Right atrium auricular region (tissue), 2 donors: ENCODE results near the gene ACOXL. TPM values are rescaled to one million over a fixed set of nuclear protein-coding genes. Genes with fewer than 3 reads are reported as not detected.
A peak's percentile ranks its signal among the peaks of the same experiment; 100 is the strongest.
"Not testable (repeated sequence)": the region's sequence is repeated elsewhere in the genome, so short reads cannot be mapped to it uniquely, and the experiment has no call there.

Experiments
- DNase-seq: peaks from one replicate; pipeline ENCODE4 v3.0.0-alpha.2; 2019; ENCODE audit warnings: low spot score
- H3K27ac ChIP-seq, 2 donors: fragments of 200-600 bp; sonication (generic); 1 replicate in 1 of 2; 2 replicates in 1 of 2; pipeline ENCODE4 v1.5.1; 2016 to 2019
- H3K27me3 ChIP-seq, 2 donors: fragments of 200-600 bp; sonication (generic); one replicate each; pipeline versions ENCODE4 v1.5.1 to v1.6.0; 2017 to 2019
- H3K36me3 ChIP-seq: fragments of 200-600 bp; sonication (generic); one replicate; pipeline ENCODE4 v1.5.1; 2016
- H3K4me1 ChIP-seq, 2 donors: fragments of 200-600 bp; sonication (generic); one replicate each; pipeline versions ENCODE4 v1.5.1 to v1.6.0; 2017 to 2019
- H3K4me3 ChIP-seq, 2 donors: fragments of 200-600 bp; sonication (generic); 1 replicate in 1 of 2; 2 replicates in 1 of 2; pipeline ENCODE4 v1.5.1; 2017 to 2019; ENCODE audit warnings: mild to moderate bottlenecking in 1 of 2, moderate library complexity in 1 of 2
- H3K9me3 ChIP-seq, 2 donors: fragments of 200-600 bp; sonication (generic); one replicate each; pipeline ENCODE4 v1.5.1; 2019
- CTCF ChIP-seq, 2 donors: fragments of 200-600 bp; sonication (generic); IDR thresholded peaks; one replicate each; pipeline ENCODE4 v1.5.1; 2019; ENCODE audit warnings: antibody characterized with exemption in 2 of 2
- total RNA-seq, 2 donors: library from RNA; depleted of rRNA; stranded (reverse); fragments of >200 nt; gene quantifications; one replicate each; pipeline ENCODE4 v1.1.0, GENCODE V29; 2016

The ACOXL gene
- total RNA-seq, 2 donors from 2014 or later, result 0.33 to 0.55 TPM

DNA sequence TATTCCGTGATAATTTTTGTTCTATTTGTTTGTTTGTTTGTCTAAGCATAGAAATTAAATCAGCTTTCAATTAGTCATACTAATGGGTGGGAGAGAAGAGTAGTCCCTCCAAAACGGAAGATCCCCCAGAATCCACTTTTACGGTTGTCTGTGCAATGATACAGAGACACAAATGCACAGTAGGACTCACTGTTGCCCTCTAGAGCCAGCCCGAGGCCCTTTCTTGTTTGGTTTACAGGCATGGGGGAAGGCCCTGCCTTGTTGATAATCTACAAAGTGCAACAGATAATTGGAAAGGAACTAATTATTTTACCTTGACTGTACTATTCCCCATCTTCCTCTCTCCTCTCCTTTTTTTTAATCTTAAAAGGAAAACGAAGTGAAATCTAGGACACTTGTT lies 121.1 kb downstream of the ACOXL start:
- H3K4me3 ChIP-seq, result no peak overlapping the region
- DNase-seq, result no peak
- no peaks in the 10 kb centered on the region for H3K9me3 ChIP-seq
- peak in 1 of 2 donors; percentile 49 for TF ChIP-seq CTCF (IDR thresholded peaks at IDR 0.05)
- no peaks in the 10 kb centered on the region for H3K4me1 ChIP-seq
- no peaks in the 10 kb centered on the region for H3K27me3 ChIP-seq
- H3K36me3 ChIP-seq, result no peaks in the 10 kb centered on the region
- no peak overlapping the region for H3K27ac ChIP-seq

DNA sequence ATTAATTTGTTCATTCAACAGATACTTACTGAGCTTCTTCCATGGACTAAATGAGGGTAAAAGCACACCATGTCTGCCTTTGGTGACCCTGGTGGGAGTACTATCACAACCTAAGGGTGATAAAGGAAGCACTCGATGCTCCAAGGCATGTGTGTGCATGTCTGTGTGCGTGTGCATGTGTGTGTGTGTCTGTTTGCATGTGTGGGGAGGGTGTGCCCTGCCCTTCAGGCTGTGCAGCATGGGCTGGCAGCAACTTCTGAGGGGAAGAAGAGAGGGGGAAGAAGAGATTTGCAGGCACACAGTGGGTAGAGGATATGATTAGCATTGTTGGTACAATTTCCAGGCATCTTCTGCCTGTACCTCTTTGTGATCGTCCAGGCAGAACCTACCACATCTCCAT lies 121.6 kb downstream of the ACOXL start:
- no peak for DNase-seq
- no peak overlapping the region for H3K27ac ChIP-seq
- no peaks in the 10 kb centered on the region for H3K9me3 ChIP-seq
- no peaks in the 10 kb centered on the region for H3K27me3 ChIP-seq
- no peaks in the 10 kb centered on the region for H3K36me3 ChIP-seq
- no peak overlapping the region for H3K4me3 ChIP-seq
- no peaks in the 10 kb centered on the region for H3K4me1 ChIP-seq
- no peak for TF ChIP-seq CTCF (IDR thresholded peaks at IDR 0.05)

DNA sequence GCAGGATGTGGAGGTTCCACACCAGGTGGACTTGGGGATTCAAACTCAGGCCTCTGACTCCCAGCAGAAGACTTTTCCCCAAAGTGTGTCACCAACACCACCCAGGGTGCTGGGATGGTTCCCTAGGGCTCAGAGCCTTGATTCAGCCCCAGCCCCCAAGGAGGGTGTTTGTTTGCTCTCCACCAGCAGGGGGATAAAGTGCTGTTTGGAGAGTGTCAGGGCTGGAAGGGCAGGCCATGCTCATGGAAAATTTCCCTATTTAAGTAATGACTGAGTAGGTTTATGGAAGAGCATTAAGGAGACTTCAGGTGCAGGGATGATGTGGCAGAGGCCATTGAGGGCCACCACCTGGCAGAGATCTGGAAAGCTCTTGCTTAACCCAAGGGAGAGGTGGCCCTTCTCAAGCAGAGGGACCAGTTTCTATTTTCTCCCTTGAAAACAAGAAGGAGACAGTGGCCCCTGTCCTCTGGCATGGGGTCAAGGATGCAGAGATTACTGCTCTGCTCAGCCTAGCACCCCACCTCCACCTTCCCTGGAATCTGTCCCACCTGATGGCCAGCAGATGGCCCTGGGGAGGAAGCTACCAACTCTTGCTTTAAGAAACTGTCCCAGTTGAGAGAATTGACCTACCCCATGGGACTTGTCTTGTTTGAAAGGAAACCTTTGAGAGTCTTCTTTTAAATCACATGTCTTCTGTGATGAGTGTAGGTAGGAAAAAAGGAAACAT lies 122.1 kb downstream of the ACOXL start:
- Histone ChIP-seq H3K9me3 (no peaks in the 10 kb centered on the region), H3K36me3 (no peaks in the 10 kb centered on the region), H3K27me3 (no peaks in the 10 kb centered on the region), H3K27ac (no peak overlapping the region), H3K4me3 (no peak overlapping the region), H3K4me1 (no peaks in the 10 kb centered on the region)
- DNase-seq, result no peak
- TF ChIP-seq CTCF (IDR thresholded peaks at IDR 0.05), result peak in 1 of 2 donors; percentile 22

DNA sequence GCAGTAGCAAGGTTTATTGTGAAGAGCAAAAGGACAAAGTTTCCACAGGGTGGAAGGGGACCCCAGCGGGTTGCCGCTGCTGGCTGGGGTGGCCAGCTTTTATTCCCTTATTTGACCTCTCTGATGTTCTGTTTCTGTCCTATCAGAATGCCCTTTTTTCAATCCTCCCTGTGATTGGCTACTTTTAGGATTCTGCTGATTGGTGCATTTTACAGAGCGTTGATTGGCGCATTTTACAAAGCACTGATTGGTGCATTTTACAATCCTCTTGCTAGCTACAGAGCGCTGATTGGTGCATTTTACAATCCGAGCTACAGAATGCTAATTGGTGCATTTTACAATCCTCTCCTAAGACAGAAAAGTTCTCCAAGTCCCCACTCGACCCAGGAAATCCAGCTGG lies 123.5 kb downstream of the ACOXL start:
- not testable (repeated sequence) for H3K27me3 ChIP-seq, H3K4me1 ChIP-seq, H3K9me3 ChIP-seq, H3K36me3 ChIP-seq, DNase-seq, H3K27ac ChIP-seq, H3K4me3 ChIP-seq

DNA sequence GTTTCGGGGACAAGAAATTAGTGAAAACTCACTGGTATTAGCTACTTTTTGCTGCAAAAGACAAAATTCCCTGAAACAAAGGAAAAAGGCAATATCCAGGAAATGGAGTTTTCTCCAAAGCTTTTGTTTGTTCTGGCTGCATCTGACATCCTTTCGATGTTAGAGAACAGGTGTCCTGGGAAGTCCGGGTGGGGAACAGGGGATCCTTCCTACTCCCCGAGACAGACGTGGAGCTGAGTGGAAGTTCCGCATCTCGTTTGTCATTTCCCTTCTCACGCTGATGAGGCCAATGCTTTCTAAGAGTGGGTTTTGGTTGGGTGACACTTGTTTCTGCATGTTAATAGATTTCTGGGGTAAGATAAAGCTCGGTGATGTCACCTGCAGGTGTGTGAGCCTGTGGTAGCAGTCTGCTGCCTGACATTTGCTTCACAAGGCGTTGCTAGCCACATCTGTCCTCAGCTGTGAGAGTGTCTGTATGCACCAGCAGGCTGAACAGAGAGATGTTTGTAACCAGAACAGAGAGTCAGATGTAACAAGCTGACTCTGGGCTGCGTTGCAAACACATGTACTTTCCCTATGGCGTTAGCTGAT lies 125.9 kb downstream of the ACOXL start:
- TF ChIP-seq CTCF (IDR thresholded peaks at IDR 0.05), result no peak
- Histone ChIP-seq H3K27ac (no peak overlapping the region), H3K4me1 (no peaks in the 10 kb centered on the region), H3K9me3 (no peaks in the 10 kb centered on the region), H3K27me3 (no peaks in the 10 kb centered on the region), H3K36me3 (no peaks in the 10 kb centered on the region), H3K4me3 (no peak overlapping the region)
- DNase-seq, result no peak

DNA sequence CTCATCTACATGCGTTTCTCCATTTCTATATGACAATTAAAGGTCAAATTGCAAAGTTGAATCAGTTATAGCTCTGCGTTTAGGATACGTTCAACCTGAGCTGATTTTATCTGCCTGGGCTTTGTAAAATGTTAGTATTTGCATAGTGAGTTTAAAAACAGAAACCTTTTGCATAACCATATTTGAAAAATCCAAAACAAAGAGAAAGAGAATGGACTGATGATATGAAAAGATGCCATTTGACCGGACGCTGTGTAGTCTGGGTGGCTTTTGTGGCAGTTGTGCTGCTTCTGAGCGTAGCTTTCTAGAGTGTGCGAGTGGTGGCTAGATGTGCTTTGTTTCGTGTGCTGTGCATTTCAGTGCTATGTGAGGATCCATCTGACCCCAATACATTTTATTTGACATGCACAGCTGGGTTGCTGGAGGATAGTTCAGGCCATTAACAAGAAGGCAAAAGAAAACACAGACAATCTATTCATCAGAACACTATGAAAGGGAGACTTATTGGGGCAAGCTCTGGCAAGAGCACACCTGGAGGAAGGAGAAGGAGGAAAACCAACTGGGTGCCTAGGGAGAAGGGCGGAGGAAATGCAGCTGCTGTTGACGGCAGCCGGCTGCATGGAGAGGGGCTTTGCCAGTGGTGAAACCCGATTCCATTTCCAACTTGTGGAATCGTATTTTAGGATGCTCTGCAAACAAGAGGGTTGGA lies 126.8 kb downstream of the ACOXL start:
- no peak for DNase-seq
- H3K36me3 ChIP-seq, result no peaks in the 10 kb centered on the region
- H3K27ac ChIP-seq, result no peak overlapping the region
- no peak overlapping the region for H3K4me3 ChIP-seq
- TF ChIP-seq CTCF (IDR thresholded peaks at IDR 0.05), result no peak
- no peaks in the 10 kb centered on the region for H3K4me1 ChIP-seq
- no peaks in the 10 kb centered on the region for H3K27me3 ChIP-seq
- no peaks in the 10 kb centered on the region for H3K9me3 ChIP-seq
